ENCODE results near the gene RHBDL2.
"Not testable (repeated sequence)": the region's sequence is repeated elsewhere in the genome, so short reads cannot be mapped to it uniquely, and the experiment has no call there.

RHBDL2 gene

DNA sequence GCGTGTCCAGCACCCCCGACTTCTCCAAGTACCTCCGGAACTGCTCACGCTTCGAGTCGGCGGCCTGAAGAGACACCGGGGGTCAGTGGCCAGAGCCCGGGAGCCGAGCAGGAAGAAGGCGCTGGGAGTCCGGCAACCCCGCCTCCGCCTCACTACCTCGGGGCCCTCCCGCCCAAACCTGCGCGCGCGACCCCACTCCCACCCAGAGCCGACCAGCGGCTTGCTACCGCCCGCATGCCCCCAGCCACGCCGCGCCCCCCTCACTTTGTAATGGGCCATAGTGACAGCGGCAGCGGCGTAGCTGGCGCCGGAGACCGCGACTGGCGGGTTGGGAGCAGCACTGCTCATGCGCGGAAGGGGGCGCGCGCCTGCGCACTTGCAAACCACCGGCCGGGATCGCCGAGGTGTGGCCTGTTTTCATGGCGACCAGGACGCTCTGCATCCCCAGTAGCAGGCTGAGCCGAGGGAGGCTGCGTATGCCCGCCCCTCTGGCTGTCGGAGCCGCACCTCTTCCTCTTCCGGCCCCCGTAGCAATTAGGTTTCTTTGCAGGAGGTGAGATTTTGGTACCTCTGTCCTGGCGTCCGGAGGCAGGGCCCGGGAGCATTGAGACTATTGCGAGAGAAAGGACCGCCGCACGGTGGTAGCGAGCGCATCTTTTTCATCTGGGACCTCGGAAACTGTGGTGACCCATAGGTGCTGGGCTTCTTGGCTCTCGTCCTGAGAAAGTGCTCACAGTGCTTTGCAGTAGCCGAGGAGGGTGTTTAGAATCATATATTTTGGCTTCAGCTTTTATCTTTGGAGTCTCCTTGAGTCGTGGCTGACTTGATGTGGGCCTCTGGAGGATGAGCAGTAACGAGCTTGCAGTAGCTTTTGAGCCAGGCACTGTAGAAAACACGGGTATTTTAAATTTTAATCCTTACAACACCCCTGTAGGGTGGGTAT, 68.3 kb downstream of the RHBDL2 start, which contains the start of gene MYCBP:
MYCBP (minus strand) TSS at position 322 of the 943 bp plus-strand sequence; CDS start at position 279, 43 bp downstream.
- peak; percentile 97 for DNase-seq

DNA sequence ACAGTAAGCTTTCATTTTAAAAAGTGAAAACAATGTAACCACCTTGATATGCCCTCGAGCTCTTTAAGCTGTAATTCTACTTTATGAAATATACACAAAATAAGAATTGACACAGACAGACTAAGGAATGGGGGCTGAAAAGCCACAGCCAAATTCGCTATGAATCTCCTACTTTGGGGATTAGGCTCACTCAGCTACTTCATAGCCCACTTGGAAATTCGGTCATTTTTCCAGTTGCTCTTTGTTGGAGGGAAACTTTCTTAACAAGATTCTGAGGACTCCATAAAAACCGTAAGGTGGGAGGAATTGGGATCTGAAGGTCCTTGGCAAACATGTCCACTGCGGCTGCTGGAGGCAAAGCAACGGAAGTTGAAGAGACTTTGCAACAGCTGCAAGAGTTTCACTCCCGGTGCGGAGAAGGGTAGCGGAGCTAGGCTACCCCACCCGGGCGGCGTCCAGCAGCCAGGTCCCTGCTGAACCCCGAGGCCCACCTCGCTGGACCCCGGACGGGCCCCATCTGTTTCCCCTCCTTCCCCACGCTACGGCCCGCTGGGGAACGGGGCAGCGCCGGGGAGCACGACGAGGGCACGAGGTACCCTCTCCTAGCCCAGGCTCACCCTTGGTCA, 69.1 kb downstream of the RHBDL2 start:
- DNase-seq, result peak; percentile 46

DNA sequence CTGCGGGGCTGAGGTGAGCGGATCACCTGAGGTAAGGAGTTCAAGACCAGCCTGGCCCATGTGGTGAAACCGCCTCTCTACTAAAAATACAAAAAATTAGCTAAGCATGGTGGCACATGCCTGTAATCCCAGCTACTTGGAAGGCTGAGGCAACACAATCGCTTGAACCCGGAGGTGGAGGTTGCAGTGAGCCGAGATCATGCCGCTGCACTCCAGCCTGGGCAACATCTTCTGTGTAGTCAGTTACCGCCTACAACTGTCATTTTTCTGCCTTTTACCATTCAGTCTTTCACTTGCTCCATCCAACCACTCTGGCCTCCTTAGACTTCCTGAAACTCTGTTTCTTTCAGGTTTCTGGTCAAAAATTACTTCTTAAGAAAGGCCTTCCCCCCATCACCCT, 70.6 kb downstream of the RHBDL2 start:
- no peak for DNase-seq

DNA sequence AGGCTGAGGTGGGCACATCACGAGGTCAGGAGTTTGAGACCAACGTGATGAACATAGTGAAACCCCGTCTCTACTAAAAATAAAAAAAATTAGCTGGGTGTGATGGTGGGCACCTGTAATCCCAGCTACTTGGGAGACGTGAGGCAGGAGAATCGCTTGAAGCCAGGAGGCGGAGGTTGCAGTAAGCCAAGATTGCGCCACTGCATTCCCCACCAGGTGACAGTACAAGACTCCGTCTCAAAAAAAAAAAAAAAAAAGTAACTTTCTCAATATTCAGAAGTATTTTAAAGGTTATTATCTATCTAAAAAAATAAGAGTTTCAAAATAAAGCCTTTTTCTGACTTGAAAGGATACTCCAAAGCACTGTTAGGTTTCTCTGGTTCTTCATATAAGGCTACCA, 74.4 kb downstream of the RHBDL2 start:
- DNase-seq, result no peak

DNA sequence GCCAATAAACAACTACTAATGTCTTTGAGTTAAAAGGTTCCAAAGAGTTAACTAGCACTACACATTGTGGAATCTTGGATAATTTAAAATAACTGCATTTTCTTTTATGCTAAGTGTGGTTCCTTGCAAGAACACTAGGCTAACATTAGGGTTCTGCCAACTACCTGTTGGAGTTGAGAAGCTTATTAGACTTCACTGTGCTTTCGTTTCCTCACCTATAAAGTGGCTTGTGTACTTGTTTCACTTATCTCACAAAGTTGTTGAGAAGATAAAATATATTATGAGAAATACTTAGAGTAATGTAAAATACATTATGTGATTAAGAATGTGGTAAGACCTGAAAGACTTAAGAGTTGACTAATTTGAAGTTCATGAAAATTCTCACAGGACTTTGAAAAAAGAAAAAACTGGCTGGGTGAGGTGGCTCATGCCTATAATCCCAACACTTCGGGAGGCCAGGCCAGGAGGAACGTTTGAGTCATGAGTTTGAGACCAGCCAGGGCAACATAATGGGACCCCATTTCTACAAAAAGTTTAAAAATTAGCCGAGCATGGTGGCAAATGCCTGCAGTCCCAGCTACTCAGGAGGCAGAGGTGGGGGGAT, 76.4 kb downstream of the RHBDL2 start:
- no peak for DNase-seq

DNA sequence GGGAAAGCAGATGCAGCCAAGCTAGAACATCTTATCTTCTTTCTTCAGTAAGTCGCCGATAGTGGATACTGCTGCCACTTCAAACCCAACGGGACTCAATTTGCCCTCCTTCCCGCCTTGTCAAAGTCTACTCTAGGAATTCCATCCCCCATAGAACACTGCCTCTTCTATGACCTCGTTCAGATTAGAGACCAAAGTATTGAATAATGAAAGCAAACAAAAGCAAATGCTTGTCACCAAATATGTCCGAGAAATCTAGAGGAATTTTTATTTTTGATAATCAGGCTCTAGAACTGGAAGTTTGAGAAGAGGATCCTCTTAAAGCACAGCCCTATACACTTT, 81.2 kb downstream of the RHBDL2 start:
- DNase-seq, result no peak

DNA sequence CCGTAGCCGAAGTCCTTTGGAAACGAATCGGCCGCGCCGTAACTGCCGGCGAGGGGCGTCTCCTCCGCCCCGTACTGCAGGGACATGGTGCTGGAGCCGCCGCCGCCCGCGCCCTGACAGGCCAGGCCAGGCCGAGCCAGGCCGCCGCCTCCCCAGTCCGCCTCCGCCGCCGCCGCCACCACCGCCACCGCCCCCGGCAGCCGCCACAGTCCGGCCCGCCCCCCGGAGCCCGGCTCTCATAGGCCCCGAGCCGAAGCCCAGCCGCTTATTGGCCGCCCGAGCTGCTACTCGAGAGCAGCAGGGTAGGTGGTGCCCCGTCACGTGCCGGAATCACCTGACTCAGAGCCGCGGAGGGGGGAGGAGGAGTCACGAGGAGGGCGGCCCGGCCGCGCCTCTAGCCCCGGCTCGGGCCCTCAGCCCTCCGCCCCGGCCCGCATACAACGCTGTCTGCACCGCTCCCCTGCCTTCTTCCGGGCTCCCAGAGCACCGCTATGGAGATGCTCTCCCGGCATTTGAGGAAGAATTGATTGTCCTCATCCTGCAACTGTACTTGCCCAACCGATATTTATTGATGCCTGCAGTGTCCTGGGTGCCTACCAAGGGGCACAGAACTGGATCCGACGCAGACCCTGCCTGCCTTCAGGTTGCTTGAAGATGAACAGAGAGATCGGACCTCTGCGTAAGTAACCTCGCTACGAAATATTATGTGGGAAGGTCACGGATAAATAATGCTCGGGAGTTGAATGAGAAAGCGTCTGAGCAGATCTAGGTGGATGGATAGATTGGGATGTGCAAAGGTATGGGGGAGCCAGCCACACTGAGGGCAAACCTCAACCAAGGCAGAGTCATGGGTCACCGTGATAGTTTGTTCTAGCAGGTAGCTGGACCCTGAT, 81.8 kb downstream of the RHBDL2 start, which contains the start of gene RRAGC:
RRAGC (minus strand) TSS at position 212 of the 893 bp plus-strand sequence; CDS start at position 86, 126 bp downstream.
- DNase-seq, result peak; percentile 98

DNA sequence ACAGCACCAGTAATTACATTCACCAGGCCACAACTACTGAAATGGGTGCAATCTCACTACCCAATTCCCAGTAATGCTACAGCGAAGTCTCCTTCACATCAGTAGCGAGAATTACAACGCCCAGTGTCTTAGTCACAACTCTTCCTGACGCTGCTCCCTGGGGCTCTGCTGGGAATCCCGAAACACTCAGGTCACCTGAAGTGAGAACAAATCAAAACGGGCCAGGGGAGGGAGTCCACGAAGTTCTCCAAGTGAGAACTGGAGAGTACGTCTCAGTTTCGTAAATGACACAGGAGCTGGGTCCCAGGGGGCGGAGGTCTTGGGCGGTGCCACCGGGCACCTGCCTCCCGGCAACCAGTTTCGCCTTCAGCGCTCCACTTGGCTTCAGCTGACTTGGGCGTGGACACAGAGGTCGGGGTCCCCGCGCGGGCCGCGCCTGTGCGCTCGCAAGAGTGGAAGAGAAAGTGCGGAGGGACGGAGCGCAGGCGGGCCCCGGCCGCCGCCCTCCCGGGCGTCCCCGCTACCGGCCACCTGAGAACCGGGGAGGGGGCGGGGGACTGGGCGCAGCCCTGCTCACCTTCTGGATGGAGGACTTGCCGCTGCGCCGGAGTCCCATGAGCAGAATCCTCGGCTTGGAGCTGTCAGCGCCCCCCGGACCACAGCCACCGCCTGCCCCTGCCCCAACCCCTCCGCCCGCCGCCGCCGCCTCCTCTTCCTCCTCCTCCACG, 82.6 kb downstream of the RHBDL2 start:
- peak; percentile 49 for DNase-seq

DNA sequence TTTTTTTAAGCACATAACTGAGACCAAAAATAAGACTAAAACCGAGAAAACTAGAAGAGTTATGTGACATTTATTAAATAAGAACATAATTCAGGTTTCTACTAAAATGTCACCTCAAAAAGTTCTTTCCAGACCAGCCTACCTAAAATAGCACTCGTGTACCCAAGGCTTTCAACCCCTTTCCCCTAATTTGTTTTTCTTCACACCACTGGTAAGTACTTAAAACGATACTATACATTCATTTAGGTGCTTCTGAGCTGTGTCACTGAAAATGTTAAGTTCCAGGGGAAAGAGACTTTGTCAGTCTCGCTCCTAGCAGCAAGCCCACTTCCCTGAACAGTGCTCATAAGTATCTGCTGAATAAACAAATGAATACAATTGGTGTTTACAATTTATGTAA, 88.8 kb downstream of the RHBDL2 start:
- DNase-seq, result no peak

DNA sequence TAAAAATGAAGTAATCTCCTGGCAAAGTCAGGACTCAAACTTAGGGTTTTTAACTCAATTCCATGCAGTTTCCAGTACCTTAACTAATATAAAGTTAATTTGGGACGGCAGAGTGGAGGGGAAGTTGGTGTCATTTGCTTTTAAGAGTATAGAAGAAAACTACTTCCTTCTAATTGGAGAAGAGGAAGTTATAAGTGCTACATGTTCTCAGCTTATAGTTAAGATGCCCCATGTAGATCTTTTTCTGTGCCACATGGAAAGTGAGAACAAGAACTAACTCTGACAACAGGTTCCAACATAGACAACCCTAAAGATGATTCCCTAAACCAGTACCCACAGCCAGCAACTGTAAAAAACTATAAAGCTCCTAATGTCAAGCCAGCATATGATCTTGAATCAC, 93.6 kb downstream of the RHBDL2 start:
- DNase-seq, result no peak

DNA sequence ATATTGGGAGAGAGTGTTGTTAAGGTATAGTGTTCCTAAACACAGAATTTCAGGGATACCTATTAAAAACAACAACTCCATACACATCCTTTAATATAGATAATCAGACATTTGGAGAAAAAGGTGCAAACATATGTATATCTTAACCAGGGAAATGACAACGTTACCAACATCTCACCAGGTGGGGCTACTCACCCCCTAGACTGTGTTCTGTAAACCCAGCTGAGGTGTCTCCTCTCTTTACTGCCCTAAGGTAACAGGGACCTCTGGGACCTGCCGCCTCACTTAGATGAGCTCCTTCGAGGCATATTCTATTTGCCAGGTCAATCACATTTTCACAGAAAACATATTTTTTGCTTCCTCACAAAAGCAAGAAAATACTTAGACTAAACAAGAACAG, 95.4 kb downstream of the RHBDL2 start:
- DNase-seq, result no peak

DNA sequence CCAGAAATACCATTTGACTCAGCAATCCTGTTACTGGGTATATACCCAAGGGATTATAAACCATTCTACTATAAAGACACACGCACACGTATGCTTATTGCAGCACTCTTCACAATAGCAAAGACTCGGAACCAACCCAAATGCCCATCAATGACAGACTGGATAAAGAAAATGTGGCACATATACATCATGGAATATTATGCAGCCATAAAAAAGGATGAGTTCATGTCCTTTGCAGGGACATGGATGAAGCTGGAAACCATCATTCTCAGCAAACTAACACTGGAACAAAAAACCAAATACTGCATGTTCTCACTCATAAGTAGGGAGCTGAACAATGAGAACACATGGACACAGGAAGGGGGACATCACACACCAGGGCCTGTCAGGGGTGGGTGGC, 96.5 kb downstream of the RHBDL2 start:
- not testable (repeated sequence) for DNase-seq

DNA sequence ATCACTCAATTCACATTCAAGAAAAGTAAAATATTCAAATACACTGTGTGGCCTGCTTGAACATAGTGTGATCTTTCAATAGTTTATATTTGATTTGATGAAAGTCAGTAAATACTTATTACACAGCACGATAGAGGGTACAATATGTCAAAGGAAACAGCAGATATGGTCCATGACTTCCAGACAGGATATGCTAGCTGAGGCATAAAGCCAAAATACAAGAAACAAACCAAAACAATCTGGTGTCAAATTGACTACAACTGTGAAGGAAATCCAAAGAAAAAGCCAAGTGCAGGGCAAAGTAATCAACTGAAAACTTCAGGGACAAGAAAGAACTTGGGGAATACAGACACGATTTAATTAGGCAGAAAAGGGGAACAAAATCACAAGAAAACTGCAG, 101.3 kb downstream of the RHBDL2 start:
- DNase-seq, result no peak

DNA sequence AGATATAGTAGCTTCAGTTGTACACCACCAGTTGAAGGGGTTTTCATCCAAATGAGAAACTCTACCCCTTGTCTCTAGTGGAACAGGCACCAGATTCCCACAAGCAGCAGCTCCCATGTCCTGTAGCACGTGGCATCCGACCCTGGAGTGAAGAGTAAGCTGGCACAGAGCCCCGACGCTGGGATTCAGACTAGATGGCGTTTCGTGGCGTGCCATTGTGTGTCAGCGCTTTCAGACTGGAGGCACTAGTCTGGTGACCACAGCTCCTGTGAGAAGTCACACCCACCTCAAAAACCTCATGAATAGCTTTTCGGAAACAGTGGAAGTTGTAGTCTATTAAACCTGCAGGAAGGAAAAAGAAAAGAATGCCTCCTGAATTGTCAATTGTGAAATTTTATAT, 102.3 kb downstream of the RHBDL2 start:
- DNase-seq, result no peak

DNA sequence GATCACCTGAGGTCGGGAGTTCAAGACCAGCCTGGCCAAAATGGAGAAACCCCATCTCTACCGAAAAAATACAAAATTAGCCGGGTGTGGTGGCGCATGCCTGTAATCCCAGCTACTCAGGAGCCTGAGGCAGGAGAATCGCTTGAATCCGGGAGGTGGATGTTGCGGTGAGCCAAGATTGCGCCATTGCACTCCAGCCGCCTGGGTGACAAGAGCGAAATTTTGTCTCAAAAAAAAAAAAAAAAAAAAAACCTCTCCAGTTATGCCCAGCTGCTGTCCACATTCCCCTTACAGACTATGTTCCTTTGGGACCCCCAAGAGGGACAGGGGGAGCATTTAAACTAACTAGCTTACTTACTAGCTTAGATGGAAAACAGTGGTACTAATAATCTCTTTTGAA, 105.3 kb downstream of the RHBDL2 start:
- not testable (repeated sequence) for DNase-seq

Data from CD4-positive, alpha-beta T cell treated with Interleukin-6 for 4 hours (primary cell).